ENCODE data around the gene BSN. TPM values are rescaled to one million over a fixed set of nuclear protein-coding genes. Genes with fewer than 3 reads are reported as not detected.

Gene BSN
- total RNA-seq, 1 experiment from 2014 or later, result 0.37 TPM

DNA sequence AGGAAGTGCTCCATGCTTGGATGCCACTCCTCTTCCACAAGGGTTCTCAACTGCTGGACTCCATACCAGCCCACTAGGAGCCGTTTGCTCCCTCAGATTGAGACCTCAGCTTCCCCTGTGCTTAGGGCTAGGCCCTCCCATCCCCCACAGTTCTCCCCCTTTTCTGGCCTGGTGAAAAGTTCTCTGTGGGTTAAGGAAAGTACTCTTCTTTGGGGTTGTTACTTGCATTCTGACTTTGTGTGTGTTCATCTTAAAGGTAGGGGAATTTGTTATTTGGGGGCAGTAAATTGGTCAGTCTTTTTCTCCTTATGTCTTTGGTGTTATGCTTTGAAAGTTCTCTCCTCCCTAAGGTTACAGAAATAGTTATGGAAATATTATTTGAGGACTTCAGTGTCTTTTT lies 95.9 kb downstream of the BSN start:
- Histone ChIP-seq H3K4me1 (ENCODE audit: low read length) (no peaks in the 10 kb centered on the region), H2AFZ (ENCODE audit: low read length) (no peak overlapping the region), H3K27ac (ENCODE audit: low read length) (no peak overlapping the region), H4K20me1 (ENCODE audit: insufficient read depth, low read depth, low read length) (no peaks in the 10 kb centered on the region), H3K9me2 (replicated peaks; ENCODE audit: insufficient read depth, low read length) (no peaks in the 10 kb centered on the region), H3K9me3 (ENCODE audit: low read length) (no peaks in the 10 kb centered on the region), H3K27me3 (ENCODE audit: low read length) (no peaks in the 10 kb centered on the region), H3K79me2 (ENCODE audit: low read length) (no peaks in the 10 kb centered on the region), H3K4me3 (ENCODE audit: low read length) (no peak overlapping the region), H3K36me3 (ENCODE audit: insufficient read depth, low read length) (no peaks in the 10 kb centered on the region), H3K4me2 (ENCODE audit: low read depth, low read length, poor library complexity, severe bottlenecking) (no peak overlapping the region), H3K9ac (ENCODE audit: low read length) (no peak overlapping the region)
- DNase-seq, result no peak

DNA sequence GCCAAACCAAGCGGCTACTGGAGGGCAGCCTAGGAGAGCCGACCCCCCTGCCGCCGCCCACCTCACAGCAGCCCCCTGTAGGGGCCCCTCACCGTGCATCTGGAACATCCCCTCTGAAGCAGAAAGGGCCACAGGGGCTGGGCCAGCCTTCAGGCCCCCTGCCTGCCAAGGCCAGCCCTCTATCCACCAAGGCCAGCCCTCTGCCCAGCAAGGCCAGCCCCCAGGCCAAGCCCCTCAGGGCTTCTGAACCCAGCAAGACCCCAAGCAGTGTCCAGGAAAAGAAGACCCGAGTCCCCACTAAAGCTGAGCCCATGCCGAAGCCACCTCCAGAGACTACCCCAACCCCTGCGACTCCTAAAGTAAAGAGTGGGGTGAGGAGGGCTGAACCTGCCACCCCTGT lies 96.4 kb downstream of the BSN start:
- Histone ChIP-seq H3K27ac (ENCODE audit: low read length) (no peak overlapping the region), H3K9ac (ENCODE audit: low read length) (no peak overlapping the region), H3K36me3 (ENCODE audit: insufficient read depth, low read length) (no peaks in the 10 kb centered on the region), H3K27me3 (ENCODE audit: low read length) (no peaks in the 10 kb centered on the region), H2AFZ (ENCODE audit: low read length) (no peak overlapping the region), H3K4me2 (ENCODE audit: low read depth, low read length, poor library complexity, severe bottlenecking) (no peak overlapping the region), H3K9me2 (replicated peaks; ENCODE audit: insufficient read depth, low read length) (no peaks in the 10 kb centered on the region), H3K4me3 (ENCODE audit: low read length) (no peak overlapping the region), H3K79me2 (ENCODE audit: low read length) (no peaks in the 10 kb centered on the region), H3K4me1 (ENCODE audit: low read length) (no peaks in the 10 kb centered on the region), H3K9me3 (ENCODE audit: low read length) (no peaks in the 10 kb centered on the region), H4K20me1 (ENCODE audit: insufficient read depth, low read depth, low read length) (no peaks in the 10 kb centered on the region)
- DNase-seq, result no peak

DNA sequence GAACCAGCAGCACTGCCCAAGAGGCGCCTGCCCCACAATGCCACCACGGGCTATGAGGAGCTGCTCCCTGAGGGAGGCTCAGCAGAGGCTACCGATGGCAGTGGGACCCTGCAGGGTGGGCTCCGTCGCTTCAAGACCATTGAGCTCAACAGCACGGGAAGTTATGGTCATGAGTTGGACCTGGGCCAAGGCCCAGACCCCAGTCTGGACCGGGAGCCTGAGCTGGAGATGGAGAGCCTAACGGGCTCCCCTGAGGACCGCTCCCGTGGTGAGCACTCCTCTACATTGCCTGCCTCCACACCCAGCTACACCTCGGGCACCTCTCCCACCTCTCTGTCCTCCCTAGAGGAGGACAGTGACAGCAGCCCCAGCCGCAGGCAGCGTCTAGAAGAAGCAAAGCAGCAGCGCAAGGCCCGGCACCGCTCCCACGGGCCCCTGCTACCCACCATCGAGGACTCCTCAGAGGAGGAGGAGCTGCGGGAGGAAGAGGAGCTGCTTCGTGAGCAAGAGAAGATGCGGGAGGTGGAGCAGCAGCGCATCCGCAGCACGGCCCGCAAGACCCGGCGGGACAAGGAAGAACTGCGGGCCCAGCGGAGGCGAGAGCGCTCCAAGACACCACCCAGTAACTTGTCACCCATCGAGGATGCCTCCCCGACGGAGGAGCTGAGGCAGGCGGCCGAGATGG lies 98.1 kb downstream of the BSN start:
- Histone ChIP-seq H3K9ac (ENCODE audit: low read length) (no peak overlapping the region), H2AFZ (ENCODE audit: low read length) (no peak overlapping the region)
- DNase-seq, result no peak

DNA sequence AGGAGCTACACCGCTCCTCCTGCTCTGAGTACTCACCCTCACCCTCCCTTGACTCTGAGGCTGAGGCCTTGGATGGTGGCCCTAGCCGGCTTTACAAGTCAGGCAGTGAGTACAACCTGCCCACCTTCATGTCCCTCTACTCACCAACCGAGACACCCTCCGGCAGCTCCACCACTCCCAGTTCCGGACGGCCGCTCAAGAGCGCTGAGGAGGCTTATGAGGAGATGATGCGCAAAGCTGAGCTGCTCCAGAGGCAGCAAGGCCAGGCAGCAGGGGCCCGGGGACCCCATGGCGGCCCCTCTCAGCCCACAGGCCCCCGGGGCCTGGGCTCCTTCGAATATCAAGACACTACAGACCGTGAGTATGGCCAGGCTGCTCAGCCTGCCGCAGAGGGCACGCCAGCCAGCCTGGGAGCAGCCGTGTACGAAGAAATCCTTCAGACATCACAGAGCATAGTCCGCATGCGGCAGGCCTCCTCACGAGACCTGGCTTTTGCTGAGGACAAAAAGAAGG lies 98.7 kb downstream of the BSN start:
- Histone ChIP-seq H3K79me2 (ENCODE audit: low read length) (no peaks in the 10 kb centered on the region), H3K27me3 (ENCODE audit: low read length) (no peaks in the 10 kb centered on the region), H4K20me1 (ENCODE audit: insufficient read depth, low read depth, low read length) (no peaks in the 10 kb centered on the region), H3K9me3 (ENCODE audit: low read length) (no peaks in the 10 kb centered on the region), H3K9me2 (replicated peaks; ENCODE audit: insufficient read depth, low read length) (no peaks in the 10 kb centered on the region), H3K27ac (ENCODE audit: low read length) (no peak overlapping the region), H3K36me3 (ENCODE audit: insufficient read depth, low read length) (no peaks in the 10 kb centered on the region), H3K4me1 (ENCODE audit: low read length) (no peaks in the 10 kb centered on the region), H3K4me2 (ENCODE audit: low read depth, low read length, poor library complexity, severe bottlenecking) (no peak overlapping the region), H2AFZ (ENCODE audit: low read length) (no peak overlapping the region), H3K4me3 (ENCODE audit: low read length) (no peak overlapping the region), H3K9ac (ENCODE audit: low read length) (no peak overlapping the region)
- DNase-seq, result no peak

More for the DNA sequence above, 98.1 kb downstream of the BSN start:
- no peaks in the 10 kb centered on the region for H3K9me2 ChIP-seq (replicated peaks; ENCODE audit: insufficient read depth, low read length)
- no peaks in the 10 kb centered on the region for H3K9me3 ChIP-seq (ENCODE audit: low read length)
- H3K4me3 ChIP-seq (ENCODE audit: low read length), result no peak overlapping the region
- H4K20me1 ChIP-seq (ENCODE audit: insufficient read depth, low read depth, low read length), result no peaks in the 10 kb centered on the region
- H3K27ac ChIP-seq (ENCODE audit: low read length), result no peak overlapping the region
- H3K79me2 ChIP-seq (ENCODE audit: low read length), result no peaks in the 10 kb centered on the region
- H3K4me1 ChIP-seq (ENCODE audit: low read length), result no peaks in the 10 kb centered on the region
- no peaks in the 10 kb centered on the region for H3K27me3 ChIP-seq (ENCODE audit: low read length)
- no peaks in the 10 kb centered on the region for H3K36me3 ChIP-seq (ENCODE audit: insufficient read depth, low read length)
- no peak overlapping the region for H3K4me2 ChIP-seq (ENCODE audit: low read depth, low read length, poor library complexity, severe bottlenecking)

DNA sequence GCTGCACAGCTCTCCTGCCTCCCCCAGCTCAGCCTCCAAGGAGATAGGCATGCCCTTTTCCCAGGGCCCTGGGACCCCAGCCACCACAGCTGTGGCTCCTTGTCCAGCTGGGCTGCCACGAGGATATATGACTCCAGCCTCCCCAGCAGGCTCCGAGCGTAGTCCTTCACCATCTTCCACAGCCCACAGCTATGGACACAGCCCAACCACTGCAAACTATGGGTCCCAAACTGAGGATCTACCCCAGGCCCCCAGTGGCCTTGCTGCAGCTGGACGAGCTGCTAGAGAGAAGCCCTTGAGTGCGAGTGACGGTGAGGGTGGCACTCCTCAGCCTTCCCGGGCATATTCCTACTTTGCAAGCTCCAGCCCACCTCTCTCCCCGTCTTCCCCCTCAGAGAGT lies 99.3 kb downstream of the BSN start:
- no peak for DNase-seq
- Histone ChIP-seq H3K27ac (ENCODE audit: low read length) (no peak overlapping the region), H3K4me2 (ENCODE audit: low read depth, low read length, poor library complexity, severe bottlenecking) (no peak overlapping the region), H4K20me1 (ENCODE audit: insufficient read depth, low read depth, low read length) (no peaks in the 10 kb centered on the region), H3K9ac (ENCODE audit: low read length) (no peak overlapping the region), H3K36me3 (ENCODE audit: insufficient read depth, low read length) (no peaks in the 10 kb centered on the region), H3K27me3 (ENCODE audit: low read length) (no peaks in the 10 kb centered on the region), H3K9me3 (ENCODE audit: low read length) (no peaks in the 10 kb centered on the region), H3K4me1 (ENCODE audit: low read length) (no peaks in the 10 kb centered on the region), H3K4me3 (ENCODE audit: low read length) (no peak overlapping the region), H3K9me2 (replicated peaks; ENCODE audit: insufficient read depth, low read length) (no peaks in the 10 kb centered on the region), H3K79me2 (ENCODE audit: low read length) (no peaks in the 10 kb centered on the region), H2AFZ (ENCODE audit: low read length) (no peak overlapping the region)

DNA sequence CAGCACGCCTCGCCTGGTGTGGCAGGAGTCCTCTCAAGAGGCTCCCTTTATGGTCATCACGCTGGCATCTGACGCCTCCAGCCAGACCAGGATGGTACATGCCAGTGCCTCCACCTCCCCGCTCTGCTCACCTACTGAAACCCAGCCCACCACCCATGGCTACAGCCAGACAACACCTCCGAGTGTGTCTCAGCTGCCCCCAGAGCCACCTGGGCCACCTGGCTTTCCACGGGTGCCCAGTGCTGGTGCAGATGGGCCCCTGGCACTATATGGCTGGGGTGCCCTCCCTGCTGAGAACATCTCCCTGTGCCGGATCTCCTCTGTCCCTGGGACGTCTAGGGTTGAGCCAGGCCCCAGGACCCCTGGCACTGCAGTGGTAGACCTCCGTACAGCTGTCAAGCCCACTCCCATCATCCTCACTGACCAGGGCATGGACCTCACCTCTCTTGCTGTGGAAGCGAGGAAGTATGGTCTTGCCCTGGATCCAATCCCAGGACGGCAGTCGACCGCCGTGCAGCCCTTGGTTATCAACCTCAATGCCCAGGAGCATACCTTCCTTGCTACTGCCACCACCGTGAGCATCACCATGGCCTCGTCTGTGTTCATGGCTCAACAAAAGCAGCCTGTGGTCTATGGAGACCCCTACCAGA lies 100.0 kb downstream of the BSN start:
- H4K20me1 ChIP-seq (ENCODE audit: insufficient read depth, low read depth, low read length), result no peaks in the 10 kb centered on the region
- no peaks in the 10 kb centered on the region for H3K36me3 ChIP-seq (ENCODE audit: insufficient read depth, low read length)
- no peak overlapping the region for H3K4me3 ChIP-seq (ENCODE audit: low read length)
- H3K9ac ChIP-seq (ENCODE audit: low read length), result no peak overlapping the region
- H3K4me1 ChIP-seq (ENCODE audit: low read length), result no peaks in the 10 kb centered on the region
- H3K27me3 ChIP-seq (ENCODE audit: low read length), result no peaks in the 10 kb centered on the region
- no peaks in the 10 kb centered on the region for H3K9me2 ChIP-seq (replicated peaks; ENCODE audit: insufficient read depth, low read length)
- no peak for DNase-seq
- no peaks in the 10 kb centered on the region for H3K79me2 ChIP-seq (ENCODE audit: low read length)
- H3K27ac ChIP-seq (ENCODE audit: low read length), result no peak overlapping the region
- no peaks in the 10 kb centered on the region for H3K9me3 ChIP-seq (ENCODE audit: low read length)
- no peak overlapping the region for H3K4me2 ChIP-seq (ENCODE audit: low read depth, low read length, poor library complexity, severe bottlenecking)
- H2AFZ ChIP-seq (ENCODE audit: low read length), result no peak overlapping the region

DNA sequence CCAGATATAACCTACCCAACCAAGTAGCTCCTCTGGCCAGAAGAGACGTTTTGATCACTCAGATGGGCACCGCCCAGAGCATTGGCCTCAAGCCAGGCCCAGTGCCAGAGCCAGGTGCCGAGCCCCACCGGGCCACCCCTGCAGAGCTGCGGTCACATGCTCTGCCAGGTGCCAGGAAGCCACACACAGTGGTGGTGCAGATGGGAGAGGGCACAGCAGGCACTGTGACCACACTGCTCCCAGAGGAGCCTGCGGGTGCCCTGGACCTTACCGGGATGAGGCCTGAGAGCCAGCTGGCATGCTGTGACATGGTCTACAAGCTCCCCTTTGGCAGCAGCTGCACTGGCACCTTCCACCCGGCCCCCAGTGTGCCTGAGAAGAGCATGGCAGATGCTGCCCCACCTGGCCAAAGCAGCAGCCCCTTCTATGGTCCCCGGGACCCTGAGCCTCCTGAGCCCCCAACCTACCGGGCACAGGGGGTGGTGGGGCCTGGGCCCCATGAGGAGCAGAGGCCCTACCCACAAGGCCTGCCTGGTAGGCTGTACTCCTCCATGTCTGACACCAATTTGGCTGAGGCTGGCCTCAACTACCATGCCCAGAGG lies 100.8 kb downstream of the BSN start:
- Histone ChIP-seq H3K9ac (ENCODE audit: low read length) (no peak overlapping the region), H3K9me2 (replicated peaks; ENCODE audit: insufficient read depth, low read length) (no peaks in the 10 kb centered on the region), H4K20me1 (ENCODE audit: insufficient read depth, low read depth, low read length) (no peaks in the 10 kb centered on the region), H3K4me3 (ENCODE audit: low read length) (no peak overlapping the region), H3K4me1 (ENCODE audit: low read length) (no peaks in the 10 kb centered on the region), H3K9me3 (ENCODE audit: low read length) (no peaks in the 10 kb centered on the region), H3K27ac (ENCODE audit: low read length) (no peak overlapping the region), H2AFZ (ENCODE audit: low read length) (no peak overlapping the region), H3K4me2 (ENCODE audit: low read depth, low read length, poor library complexity, severe bottlenecking) (no peak overlapping the region), H3K79me2 (ENCODE audit: low read length) (no peaks in the 10 kb centered on the region), H3K27me3 (ENCODE audit: low read length) (no peaks in the 10 kb centered on the region), H3K36me3 (ENCODE audit: insufficient read depth, low read length) (no peaks in the 10 kb centered on the region)
- no peak for DNase-seq

DNA sequence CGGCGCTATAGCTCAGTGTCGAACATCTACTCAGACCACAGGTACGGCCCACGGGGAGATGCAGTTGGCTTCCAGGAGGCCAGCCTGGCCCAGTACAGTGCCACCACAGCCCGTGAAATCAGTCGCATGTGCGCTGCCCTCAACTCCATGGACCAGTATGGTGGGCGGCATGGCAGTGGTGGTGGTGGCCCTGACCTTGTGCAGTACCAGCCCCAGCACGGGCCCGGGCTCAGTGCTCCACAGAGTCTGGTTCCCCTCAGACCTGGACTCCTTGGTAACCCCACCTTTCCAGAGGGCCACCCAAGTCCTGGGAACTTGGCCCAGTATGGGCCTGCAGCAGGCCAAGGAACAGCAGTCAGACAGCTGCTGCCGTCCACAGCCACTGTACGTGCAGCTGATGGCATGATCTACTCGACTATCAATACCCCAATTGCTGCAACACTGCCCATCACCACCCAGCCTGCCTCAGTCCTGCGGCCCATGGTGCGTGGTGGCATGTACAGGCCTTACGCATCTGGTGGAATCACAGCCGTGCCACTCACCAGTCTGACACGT lies 101.5 kb downstream of the BSN start:
- no peaks in the 10 kb centered on the region for H3K9me3 ChIP-seq (ENCODE audit: low read length)
- H3K4me2 ChIP-seq (ENCODE audit: low read depth, low read length, poor library complexity, severe bottlenecking), result no peak overlapping the region
- H3K4me1 ChIP-seq (ENCODE audit: low read length), result no peaks in the 10 kb centered on the region

More for the DNA sequence above, 101.5 kb downstream of the BSN start:
- H4K20me1 ChIP-seq (ENCODE audit: insufficient read depth, low read depth, low read length), result no peaks in the 10 kb centered on the region
- no peak overlapping the region for H3K4me3 ChIP-seq (ENCODE audit: low read length)
- H3K27me3 ChIP-seq (ENCODE audit: low read length), result no peaks in the 10 kb centered on the region
- no peaks in the 10 kb centered on the region for H3K36me3 ChIP-seq (ENCODE audit: insufficient read depth, low read length)
- H3K9ac ChIP-seq (ENCODE audit: low read length), result no peak overlapping the region
- H3K79me2 ChIP-seq (ENCODE audit: low read length), result no peaks in the 10 kb centered on the region
- no peak overlapping the region for H2AFZ ChIP-seq (ENCODE audit: low read length)
- no peaks in the 10 kb centered on the region for H3K9me2 ChIP-seq (replicated peaks; ENCODE audit: insufficient read depth, low read length)
- no peak for DNase-seq
- H3K27ac ChIP-seq (ENCODE audit: low read length), result no peak overlapping the region

All from Karpas-422 (cell line).